ENCODE results near the gene THAP2.

Gene THAP2

DNA sequence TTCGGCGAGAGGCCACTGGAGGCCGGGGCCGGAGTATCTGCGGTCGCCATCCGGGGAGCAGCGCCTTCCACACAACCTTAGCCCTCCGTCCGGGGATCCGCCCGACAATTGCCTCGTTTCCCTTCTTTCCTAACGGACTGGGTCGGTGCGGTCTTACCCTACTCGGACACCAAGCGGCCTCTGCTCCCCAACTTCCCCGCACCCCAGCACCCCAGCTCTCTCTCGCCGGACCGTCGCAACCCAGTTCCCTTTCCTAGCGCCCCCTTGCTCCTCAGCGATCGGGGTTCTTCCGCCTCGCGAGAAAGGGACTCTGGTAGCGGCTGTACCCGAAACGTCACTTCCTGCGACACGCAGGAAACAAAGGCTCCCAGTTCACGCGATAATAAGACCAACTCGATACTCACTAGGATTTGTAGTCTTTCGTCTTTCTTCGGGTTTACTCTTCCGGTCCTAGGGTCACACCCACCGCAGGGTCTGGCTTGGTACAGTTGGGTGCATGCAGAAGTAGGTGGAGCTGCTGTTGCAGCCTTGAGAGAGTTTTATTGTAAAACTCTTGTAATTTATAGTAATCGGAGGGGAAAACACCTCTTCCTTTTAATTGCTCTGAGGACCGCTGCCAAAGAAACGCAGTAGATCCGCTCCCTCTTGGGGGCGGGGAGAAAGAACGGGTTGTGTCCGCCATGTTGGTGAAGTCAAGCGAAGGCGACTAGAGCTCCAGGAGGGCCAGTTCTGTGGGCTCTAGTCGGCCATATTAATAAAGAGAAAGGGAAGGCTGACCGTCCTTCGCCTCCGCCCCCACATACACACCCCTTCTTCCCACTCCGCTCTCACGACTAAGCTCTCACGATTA, at the start of gene THAP2, which contains the start of gene ZFC3H1:
Gene THAP2 (plus strand): TSS at position 741 of the 850 bp plus-strand sequence. CDS start 209 bp downstream, outside the sequence.
Gene ZFC3H1 (minus strand): TSS at position 288 of the 850 bp plus-strand sequence. CDS start 238 bp downstream, at position 50.
- DNase-seq (ENCODE audit: low read depth in 1 of 2, low spot score in 1 of 2), result peak; percentile 72 to 91

DNA sequence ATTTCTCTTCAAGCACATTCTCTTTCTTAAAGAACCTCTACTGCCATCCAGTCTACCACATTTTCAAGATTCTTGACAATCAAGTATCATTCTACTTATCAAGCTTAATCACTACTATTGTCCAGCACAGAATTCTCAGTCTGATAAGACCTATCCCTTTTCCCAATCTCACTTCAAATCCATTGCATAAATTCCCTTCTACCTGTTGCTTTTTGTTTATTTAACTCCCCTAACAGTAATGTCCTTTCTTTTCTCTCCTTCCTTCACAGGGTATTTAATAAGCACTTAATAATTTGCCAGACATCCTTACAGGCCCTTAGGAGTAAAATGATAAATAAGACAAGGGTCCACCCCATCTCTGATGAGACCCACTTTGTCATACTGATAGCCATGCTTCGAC, 42.2 kb upstream of the THAP2 start:
- DNase-seq (ENCODE audit: low read depth in 1 of 2, low spot score in 1 of 2), result no peak

DNA sequence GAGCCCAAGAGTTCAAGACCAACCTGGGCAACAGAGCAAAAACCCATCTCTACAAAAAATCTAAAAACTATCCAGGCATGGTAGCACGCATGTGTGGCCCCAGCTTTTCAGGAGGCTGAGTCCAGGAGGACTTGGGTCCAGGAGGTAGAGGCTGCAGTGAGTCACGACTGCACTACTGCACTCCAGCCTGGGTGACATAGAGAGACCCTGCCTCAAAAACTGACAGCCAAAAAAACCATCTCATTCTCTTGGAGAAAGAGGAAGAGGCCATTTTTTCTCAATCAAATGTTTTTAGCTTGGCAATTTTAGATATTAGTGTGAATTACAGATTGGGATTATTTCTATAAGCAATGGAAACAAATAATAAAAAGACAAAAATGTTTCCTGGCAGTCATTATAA, 38.6 kb upstream of the THAP2 start:
- no peak for DNase-seq (ENCODE audit: low read depth in 1 of 2, low spot score in 1 of 2)

DNA sequence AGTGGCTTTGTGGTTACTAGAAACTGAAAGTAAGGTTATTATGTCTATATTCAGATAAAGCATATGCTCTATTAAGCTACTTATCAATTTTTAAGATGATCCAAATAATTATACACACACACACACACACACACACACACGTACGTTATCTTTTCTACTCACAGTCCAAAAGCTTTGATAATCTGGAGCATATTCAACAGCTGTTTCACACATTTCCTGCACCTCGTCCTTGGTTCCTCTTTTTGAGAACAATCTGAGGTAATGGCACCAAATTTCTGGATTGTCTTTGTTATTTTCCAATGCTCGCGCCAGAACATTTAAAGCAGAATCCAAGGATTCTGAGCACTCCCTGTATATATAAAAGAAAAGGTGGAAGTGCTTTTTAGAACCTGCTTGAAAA, 38.0 kb upstream of the THAP2 start:
- DNase-seq (ENCODE audit: low read depth in 1 of 2, low spot score in 1 of 2), result no peak

GRCh38 chr12:71626768-71627167, 37.3 kb upstream of the THAP2 start:
- DNase-seq (ENCODE audit: low read depth in 1 of 2, low spot score in 1 of 2), result no peak

GRCh38 chr12:71627438-71628002, 36.6 kb upstream of the THAP2 start:
- DNase-seq (ENCODE audit: low read depth in 1 of 2, low spot score in 1 of 2), result no peak

GRCh38 chr12:71636704-71637115, 27.4 kb upstream of the THAP2 start:
- peak in 1 of 2 donors; percentile 6 for DNase-seq (ENCODE audit: low read depth in 1 of 2, low spot score in 1 of 2)

DNA sequence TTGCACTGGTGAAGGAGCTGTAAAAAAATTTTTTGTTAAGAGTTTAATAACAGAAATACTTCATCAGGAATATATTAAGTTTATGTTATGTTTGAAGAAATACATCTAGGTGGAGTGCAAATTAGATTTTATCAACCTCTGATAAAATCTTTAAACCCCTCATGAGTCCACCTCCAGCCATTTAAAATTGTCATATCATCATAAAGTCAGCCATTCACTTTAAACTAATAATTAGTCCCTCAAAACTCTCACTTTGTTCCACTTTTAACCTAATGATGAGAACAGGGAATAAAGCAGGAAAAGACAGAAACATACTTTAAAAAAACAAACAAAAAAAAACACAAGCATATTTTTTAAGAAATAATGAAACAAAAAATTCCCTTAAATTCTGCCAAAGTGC, 25.6 kb upstream of the THAP2 start:
- no peak for DNase-seq (ENCODE audit: low read depth in 1 of 2, low spot score in 1 of 2)

GRCh38 chr12:71639341-71639760, 24.8 kb upstream of the THAP2 start:
- DNase-seq (ENCODE audit: low read depth in 1 of 2, low spot score in 1 of 2), result no peak

GRCh38 chr12:71640316-71640715, 23.8 kb upstream of the THAP2 start:
- no peak for DNase-seq (ENCODE audit: low read depth in 1 of 2, low spot score in 1 of 2)

GRCh38 chr12:71641390-71641789, 22.7 kb upstream of the THAP2 start:
- DNase-seq (ENCODE audit: low read depth in 1 of 2, low spot score in 1 of 2), result no peak

DNA sequence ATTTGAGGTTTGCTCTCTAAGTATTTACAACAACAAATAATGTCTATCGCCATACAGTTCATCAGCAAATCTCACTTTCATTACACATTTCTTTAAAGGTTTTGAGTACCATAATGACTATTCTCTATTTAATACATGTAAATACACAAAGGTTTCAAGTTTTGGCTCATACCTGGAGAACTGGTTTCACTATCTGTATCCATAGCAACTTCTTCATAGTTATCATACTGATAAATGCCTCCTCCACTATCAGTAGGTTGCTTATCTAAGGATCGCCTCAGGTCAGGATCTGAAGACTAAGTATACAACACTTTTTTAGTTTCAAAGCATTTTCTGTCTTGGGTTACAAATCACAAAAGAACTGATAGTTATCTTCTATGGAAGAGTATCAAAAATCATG, 21.8 kb upstream of the THAP2 start:
- no peak for DNase-seq (ENCODE audit: low read depth in 1 of 2, low spot score in 1 of 2)

DNA sequence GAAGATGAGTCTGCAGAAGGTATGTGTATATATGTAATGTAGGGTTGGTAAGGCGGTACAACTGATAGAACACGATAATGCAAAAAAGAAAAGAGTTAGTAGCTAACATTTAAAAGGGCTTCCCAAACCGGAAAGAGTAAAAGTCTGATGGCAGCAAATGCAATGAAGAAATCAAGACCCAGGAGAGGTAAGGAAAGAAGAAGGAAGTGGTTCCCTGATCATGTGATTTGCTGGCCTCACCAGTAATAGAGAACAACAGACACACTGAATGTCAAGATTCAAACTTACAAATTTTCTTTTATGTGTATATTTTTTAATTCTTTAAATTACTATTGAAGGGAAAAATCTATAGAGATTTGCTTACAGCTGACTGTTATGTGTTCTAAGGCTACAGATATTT, 18.8 kb upstream of the THAP2 start:
- no peak for DNase-seq (ENCODE audit: low read depth in 1 of 2, low spot score in 1 of 2)

GRCh38 chr12:71646512-71646911, 17.6 kb upstream of the THAP2 start:
- DNase-seq (ENCODE audit: low read depth in 1 of 2, low spot score in 1 of 2), result no peak

DNA sequence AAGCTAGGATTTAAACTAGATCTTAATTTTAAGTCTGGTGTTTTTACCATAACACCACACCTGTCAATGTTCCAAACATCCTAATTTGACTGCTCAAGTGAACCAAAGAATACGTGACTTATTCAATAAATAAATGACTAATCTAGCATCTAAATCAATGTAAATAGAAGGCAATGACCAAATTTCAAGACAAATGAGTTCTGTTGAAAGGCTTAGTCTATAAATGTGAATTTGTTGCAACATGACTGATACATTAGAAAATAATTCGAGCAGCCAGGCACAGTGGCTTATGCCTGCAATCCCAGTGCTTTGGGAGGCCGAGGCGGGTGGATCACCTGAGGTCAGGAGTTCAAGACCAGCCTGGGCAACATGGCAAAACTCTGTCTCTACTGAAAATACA, 15.6 kb upstream of the THAP2 start:
- no peak for DNase-seq (ENCODE audit: low read depth in 1 of 2, low spot score in 1 of 2)

DNA sequence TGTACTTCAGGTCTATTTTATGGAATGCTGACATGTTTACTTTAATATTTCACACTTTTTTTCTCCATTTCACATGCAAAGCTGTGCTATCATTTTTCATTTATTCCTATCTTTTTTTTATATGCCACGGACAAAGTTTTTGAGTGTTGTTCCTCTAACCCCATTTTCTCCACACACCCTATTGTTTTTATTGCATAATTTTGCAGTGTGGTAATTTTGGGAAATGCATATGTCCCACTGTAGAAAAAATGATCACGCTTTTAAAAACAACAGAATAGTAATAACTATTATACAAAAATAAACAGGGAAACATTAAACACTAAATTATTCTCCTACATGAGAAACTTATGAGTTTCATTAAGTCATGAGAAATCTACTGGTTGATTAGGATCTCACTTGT, 14.7 kb upstream of the THAP2 start:
- no peak for DNase-seq (ENCODE audit: low read depth in 1 of 2, low spot score in 1 of 2)

DNA sequence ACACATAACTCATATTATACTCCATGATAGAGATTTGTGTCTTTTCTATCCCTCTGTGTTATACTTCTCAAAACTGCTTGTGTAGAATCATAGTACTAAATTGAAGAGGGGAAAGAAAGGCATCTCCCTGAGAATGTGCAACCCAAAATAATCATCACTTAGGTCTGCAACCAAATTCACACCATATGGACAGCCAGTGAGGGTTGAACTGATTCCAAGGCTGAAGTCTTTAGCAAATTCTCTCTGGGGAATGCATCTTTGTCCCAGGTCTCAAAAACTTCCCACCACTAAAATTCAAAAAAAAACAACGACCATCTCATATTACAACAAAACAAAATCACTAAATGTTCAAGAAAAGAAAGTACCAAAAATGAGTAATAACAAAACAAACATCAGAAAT, 11.4 kb upstream of the THAP2 start:
- DNase-seq (ENCODE audit: low read depth in 1 of 2, low spot score in 1 of 2), result no peak

- no peak for DNase-seq (ENCODE audit: low read depth in 1 of 2, low spot score in 1 of 2)
Measured at GRCh38 chr12:71653137-71653536, 11.0 kb upstream of the THAP2 start.

DNA sequence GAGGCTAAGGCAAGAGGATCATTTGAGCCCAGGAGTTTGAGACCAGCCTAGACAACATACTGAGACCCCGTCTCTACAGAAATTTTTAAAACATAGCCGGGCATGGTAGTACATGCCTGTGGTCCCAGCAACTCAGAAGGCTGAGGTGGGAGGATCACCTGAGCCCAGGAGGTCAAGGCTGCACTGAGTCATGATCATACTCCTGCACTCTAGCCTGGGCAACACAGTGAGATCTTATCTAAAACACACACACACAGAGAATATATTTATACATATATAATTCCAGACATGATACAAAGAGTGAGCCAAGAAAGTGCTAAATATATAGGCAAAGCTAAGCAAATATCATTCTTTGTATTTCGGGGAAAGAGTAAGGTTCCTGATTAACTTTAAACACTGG, 9.9 kb upstream of the THAP2 start:
- no peak for DNase-seq (ENCODE audit: low read depth in 1 of 2, low spot score in 1 of 2)

DNA sequence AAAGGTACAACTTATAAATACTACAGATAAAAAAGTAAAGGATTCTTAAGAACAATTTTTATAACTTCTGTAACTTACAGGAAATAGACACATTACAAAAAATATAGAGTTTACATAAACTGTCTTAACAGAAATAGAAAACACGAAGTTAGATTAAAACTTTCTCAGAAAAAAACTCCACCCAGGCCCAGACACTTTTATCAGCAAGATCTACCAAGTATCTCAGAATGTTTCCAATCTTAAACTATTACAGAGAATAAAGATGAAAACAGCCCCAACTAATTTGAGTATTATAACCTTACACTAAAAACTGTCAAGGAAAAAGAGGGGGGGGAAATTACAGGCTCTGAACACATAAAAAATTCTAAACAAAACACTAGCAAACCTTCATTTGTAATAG, 8.6 kb upstream of the THAP2 start:
- no peak for DNase-seq (ENCODE audit: low read depth in 1 of 2, low spot score in 1 of 2)

DNA sequence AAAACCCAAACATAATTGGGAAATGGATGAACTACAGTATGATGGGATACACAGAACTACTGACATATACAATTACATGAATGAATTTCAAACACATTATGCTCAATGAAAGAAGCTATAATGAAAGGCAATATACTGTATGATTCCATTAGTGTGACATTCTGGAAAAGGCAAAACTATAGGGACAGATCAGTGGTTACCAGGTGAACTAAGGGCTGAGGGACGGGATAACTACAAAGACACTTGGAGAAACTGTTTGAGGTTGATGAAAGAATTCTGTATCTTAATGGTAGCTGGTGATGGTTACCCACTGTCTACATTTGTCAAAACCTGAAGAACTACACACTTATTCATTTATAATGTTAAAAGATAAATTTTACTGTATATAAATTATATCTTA, 8.2 kb upstream of the THAP2 start:
- DNase-seq (ENCODE audit: low read depth in 1 of 2, low spot score in 1 of 2), result no peak

DNA sequence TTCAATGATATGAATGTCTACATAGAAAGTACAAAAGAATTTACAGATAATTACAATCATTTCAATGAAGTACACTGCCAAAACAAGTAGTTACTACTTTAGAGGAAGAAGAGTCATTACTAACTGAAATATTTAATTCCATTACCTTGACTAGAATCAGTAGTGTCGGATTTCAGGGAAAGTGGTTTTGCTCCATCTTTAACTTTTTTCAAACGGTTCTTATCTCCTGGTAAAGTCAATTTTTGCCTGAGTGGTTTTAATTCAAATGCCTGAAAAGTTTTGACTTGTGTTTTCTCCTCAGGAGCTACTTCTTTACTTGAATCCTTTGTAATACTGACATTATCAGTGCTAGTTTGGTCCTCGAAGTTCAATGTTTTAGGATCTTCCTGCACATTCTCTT, 7.4 kb upstream of the THAP2 start:
- no peak for DNase-seq (ENCODE audit: low read depth in 1 of 2, low spot score in 1 of 2)
